ENCODE data around the gene SIGLEC11.

DNA sequence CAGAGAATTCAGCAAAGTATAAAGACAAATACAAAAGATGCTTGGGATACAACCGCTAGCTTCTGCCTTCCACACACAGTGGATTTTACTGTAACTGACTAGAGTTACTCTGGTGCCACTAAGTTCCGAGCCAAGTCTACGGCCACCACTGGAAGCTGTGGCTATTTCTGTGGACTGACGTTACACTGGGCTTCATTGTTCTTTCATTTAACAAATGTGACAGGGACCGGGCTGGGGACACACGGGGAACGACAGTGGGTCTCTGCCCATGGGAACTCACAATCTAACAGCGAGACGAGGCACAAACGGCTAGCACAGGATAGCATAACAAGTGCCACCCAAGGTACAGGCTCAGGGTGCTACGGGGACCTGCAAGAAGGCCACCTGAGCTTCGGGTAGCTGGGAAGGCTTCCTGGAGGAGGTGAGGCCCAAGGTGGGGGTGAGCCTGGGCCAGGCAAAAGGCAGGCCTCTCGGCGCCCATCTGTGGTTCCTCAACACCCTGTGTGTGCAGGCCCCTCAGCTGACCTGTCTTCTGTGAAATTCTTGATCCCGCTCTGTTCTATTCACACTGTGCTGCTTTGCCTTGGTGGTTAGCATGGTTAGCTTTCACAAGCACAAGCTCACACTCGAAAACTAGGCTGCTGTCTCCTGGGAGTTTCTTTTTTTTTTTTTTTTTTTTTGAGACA, 54.0 kb downstream of the SIGLEC11 start:
- no peak for TF ChIP-seq CTCF (IDR thresholded peaks at IDR 0.05)
- TF ChIP-seq REST (IDR thresholded peaks at IDR 0.05; ENCODE audit: low read depth, low read length): no peak
- TF ChIP-seq TAF1 (IDR thresholded peaks at IDR 0.05; ENCODE audit: borderline replicate concordance, low read depth, low read length): no peak
- TF ChIP-seq EP300 (IDR thresholded peaks at IDR 0.05; ENCODE audit: borderline replicate concordance in 1 of 2, low read depth in 1 of 2, low read length in 1 of 2): no peak
- TF ChIP-seq EZH2phosphoT487 (IDR thresholded peaks at IDR 0.05; ENCODE audit: borderline replicate concordance, low read depth): no peak
- TF ChIP-seq ELF1 (IDR thresholded peaks at IDR 0.05): no peak
- no peak for TF ChIP-seq YY1 (IDR thresholded peaks at IDR 0.05; ENCODE audit: low read depth)
- no peak for TF ChIP-seq RFX5 (IDR thresholded peaks at IDR 0.05; ENCODE audit: low read length)
- TF ChIP-seq IRF3 (IDR thresholded peaks at IDR 0.05; ENCODE audit: low read depth, low read length): no peak
- no peak for TF ChIP-seq USF1 (IDR thresholded peaks at IDR 0.05; ENCODE audit: borderline replicate concordance, low read depth)
- no peak for TF ChIP-seq POLR2AphosphoS5 (IDR thresholded peaks at IDR 0.05; ENCODE audit: low read depth, low read length)
- TF ChIP-seq TCF12 (IDR thresholded peaks at IDR 0.05): no peak
- TF ChIP-seq MXI1 (IDR thresholded peaks at IDR 0.05; ENCODE audit: low read depth, low read length): no peak

Measured in SK-N-SH (cell line).